GM12892 (cell line): Measurements from ENCODE around the gene ABI3BP.

Experiments
- POLR2AphosphoS5 ChIP-seq: IDR thresholded peaks from 2 replicates; pipeline ENCODE4 v1.6.1; 2011; ENCODE audit warnings: low read depth, low read length, control low read depth
- TAF1 ChIP-seq: IDR thresholded peaks from 2 replicates; pipeline ENCODE4 v1.6.1; 2011; ENCODE audit warnings: low read depth, mild to moderate bottlenecking, control low read depth, low read length, borderline replicate concordance

DNA sequence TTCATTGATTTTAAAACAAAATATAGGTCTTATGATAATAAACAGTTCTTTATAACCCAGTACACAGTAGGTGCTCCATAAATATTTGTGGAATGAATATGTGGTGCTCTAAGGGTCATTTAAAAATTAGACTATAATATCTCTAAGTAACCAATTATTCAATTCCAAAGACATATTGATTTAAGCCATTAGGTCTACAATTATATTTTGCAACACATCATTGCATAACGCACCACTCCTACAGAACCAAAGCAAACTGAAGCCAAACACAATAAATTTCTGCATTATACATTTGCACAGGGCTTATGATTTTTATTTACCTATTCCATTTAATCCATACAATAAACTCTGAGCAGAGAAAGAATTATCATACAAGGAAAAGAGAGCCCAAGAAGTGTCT lies 104.3 kb downstream of the ABI3BP start:
- TF ChIP-seq TAF1, result no peak
- no peak for TF ChIP-seq POLR2AphosphoS5
